Neural cell (in vitro differentiated cells): Measurements from ENCODE around the gene DISP3. TPM values are rescaled to one million over a fixed set of nuclear protein-coding genes. Genes with fewer than 3 reads are reported as not detected.

ENCODE experiments used
- H2AFZ ChIP-seq: fragments of 200-600, 300-800 bp; sonication (generic), shearing (Covaris generic); 2 replicates; pipeline ENCODE4 v1.6.0; 2014; ENCODE audit warnings: low read depth, mild to moderate bottlenecking, antibody characterized with exemption, low read length, moderate library complexity
- H3F3A ChIP-seq: fragments of 200-600 bp; shearing (Covaris generic); 2 replicates; pipeline ENCODE4 v1.6.1; 2016; ENCODE audit warnings: mild to moderate bottlenecking, moderate library complexity, mixed read lengths, antibody characterized with exemption, low read length; ENCODE audit not compliant: insufficient read depth, poor library complexity, severe bottlenecking
- H3K27ac ChIP-seq: fragments of 200-600, 300-800 bp; sonication (generic), shearing (Covaris generic); 2 replicates; pipeline ENCODE4 v1.5.1; 2014; ENCODE audit warnings: mild to moderate bottlenecking, low read length, moderate library complexity
- H3K27me3 ChIP-seq: fragments of 300-800, 200-600 bp; sonication (generic), shearing (Covaris generic); 2 replicates; pipeline ENCODE4 v1.6.0; 2014; ENCODE audit warnings: mild to moderate bottlenecking, low read depth, low read length, moderate library complexity; ENCODE audit not compliant: insufficient read depth
- H3K36me3 ChIP-seq: fragments of 300-800, 200-600 bp; sonication (generic), shearing (Covaris generic); 2 replicates; pipeline ENCODE4 v1.5.1; 2014; ENCODE audit warnings: mild to moderate bottlenecking, antibody characterized with exemption, low read length, moderate library complexity; ENCODE audit not compliant: insufficient read depth
- H3K4me2 ChIP-seq: fragments of 300-800, 200-600 bp; sonication (generic), shearing (Covaris generic); 2 replicates; pipeline ENCODE4 v1.6.0; 2014; ENCODE audit warnings: mild to moderate bottlenecking, low read length
- H3K4me3 ChIP-seq: fragments of 300-800, 200-600 bp; sonication (generic), shearing (Covaris generic); 2 replicates; pipeline ENCODE4 v1.5.1; 2014; ENCODE audit warnings: mild to moderate bottlenecking, low read length, moderate library complexity
- H3K79me2 ChIP-seq: fragments of 200-600 bp; shearing (Covaris generic); replicated peaks from 2 replicates; pipeline ENCODE4 v1.6.0; 2014; ENCODE audit warnings: mild to moderate bottlenecking, low read length, moderate library complexity; ENCODE audit not compliant: insufficient read depth
- H3K9ac ChIP-seq: fragments of 300-800, 200-600 bp; sonication (generic), shearing (Covaris generic); 2 replicates; pipeline ENCODE4 v1.6.1; 2016; ENCODE audit warnings: mild to moderate bottlenecking, low read length, mixed read lengths
- H3K9me2 ChIP-seq: fragments of 200-600 bp; shearing (Covaris generic); 2 replicates; pipeline ENCODE4 v1.6.1; 2016; ENCODE audit warnings: mild to moderate bottlenecking, low read length, mixed read lengths; ENCODE audit not compliant: insufficient read depth
- H3K9me3 ChIP-seq: fragments of 200-600, 300-800 bp; sonication (generic), shearing (Covaris generic); 2 replicates; pipeline ENCODE4 v1.6.1; 2016; ENCODE audit warnings: mild to moderate bottlenecking, mixed run types, low read length, moderate library complexity, mixed read lengths
- H4K20me1 ChIP-seq: fragments of 200-600 bp; shearing (Covaris generic); 2 replicates; pipeline ENCODE4 v1.6.1; 2016; ENCODE audit warnings: mild to moderate bottlenecking, mixed run types; ENCODE audit not compliant: insufficient read depth
- CTCF ChIP-seq: fragments of 450-650 bp; IDR thresholded peaks from 2 replicates; pipeline ENCODE4 v1.5.1; 2014; ENCODE audit warnings: antibody characterized with exemption, mild to moderate bottlenecking, moderate library complexity; ENCODE audit not compliant: poor library complexity, severe bottlenecking
- EP300 ChIP-seq: fragments of 450-650 bp; conservative IDR thresholded peaks from 2 replicates; pipeline ENCODE4 v1.6.1; 2014; ENCODE audit warnings: antibody characterized with exemption, mild to moderate bottlenecking, moderate library complexity; ENCODE audit not compliant: poor library complexity, severe bottlenecking
- MXI1 ChIP-seq: fragments of 450-650 bp; conservative IDR thresholded peaks from 2 replicates; pipeline ENCODE4 v1.6.1; 2014; ENCODE audit warnings: antibody characterized with exemption, mild to moderate bottlenecking; ENCODE audit not compliant: poor library complexity, severe bottlenecking
- POLR2AphosphoS5 ChIP-seq: IDR thresholded peaks from 2 replicates; pipeline ENCODE4 v1.6.1; 2012
- RAD21 ChIP-seq: fragments of 450-650 bp; conservative IDR thresholded peaks from 2 replicates; pipeline ENCODE4 v1.6.1; 2014; ENCODE audit warnings: antibody characterized with exemption, mild to moderate bottlenecking, moderate library complexity
- SMC3 ChIP-seq: fragments of 450-650 bp; conservative IDR thresholded peaks from 2 replicates; pipeline ENCODE4 v1.6.1; 2014; ENCODE audit warnings: antibody characterized with exemption, mild to moderate bottlenecking, moderate library complexity; ENCODE audit not compliant: poor library complexity
- TAF1 ChIP-seq: IDR thresholded peaks from 2 replicates; pipeline ENCODE4 v1.6.1; 2012; ENCODE audit warnings: low read depth
- polyA plus RNA-seq: library from polyadenylated mRNA; depleted of rRNA; stranded (reverse); fragments of >200 nt; gene quantifications from 2 replicates; pipeline ENCODE4 v1.2.3, GENCODE V29; 2014
- TF ChIP-seq, protein P1 (sequence below): IDR thresholded peaks from 2 replicates; pipeline ENCODE4 v1.6.1; 2012; ENCODE audit warnings: borderline replicate concordance

Gene DISP3
- polyA plus RNA-seq, 1 donor from 2014 or later: 14.9 TPM

GRCh38 chr1:11520531-11521233, 41.7 kb downstream of the DISP3 start:
- H3K27ac ChIP-seq: no peak overlapping the region
- no peaks in the 10 kb centered on the region for H3K79me2 ChIP-seq
- no peak overlapping the region for H3K9ac ChIP-seq
- no peaks in the 10 kb centered on the region for H4K20me1 ChIP-seq
- H2AFZ ChIP-seq: no peak overlapping the region
- no peaks in the 10 kb centered on the region for H3F3A ChIP-seq
- peaks cover 6% of the 10 kb centered on the region for H3K36me3 ChIP-seq
- no peak overlapping the region for H3K4me3 ChIP-seq
- TF ChIP-seq RAD21 (no peak), POLR2AphosphoS5 (no peak), TAF1 (no peak), EP300 (no peak), CTCF (no peak), SMC3 (no peak), MXI1 (no peak)
- TF ChIP-seq, protein P1, sequence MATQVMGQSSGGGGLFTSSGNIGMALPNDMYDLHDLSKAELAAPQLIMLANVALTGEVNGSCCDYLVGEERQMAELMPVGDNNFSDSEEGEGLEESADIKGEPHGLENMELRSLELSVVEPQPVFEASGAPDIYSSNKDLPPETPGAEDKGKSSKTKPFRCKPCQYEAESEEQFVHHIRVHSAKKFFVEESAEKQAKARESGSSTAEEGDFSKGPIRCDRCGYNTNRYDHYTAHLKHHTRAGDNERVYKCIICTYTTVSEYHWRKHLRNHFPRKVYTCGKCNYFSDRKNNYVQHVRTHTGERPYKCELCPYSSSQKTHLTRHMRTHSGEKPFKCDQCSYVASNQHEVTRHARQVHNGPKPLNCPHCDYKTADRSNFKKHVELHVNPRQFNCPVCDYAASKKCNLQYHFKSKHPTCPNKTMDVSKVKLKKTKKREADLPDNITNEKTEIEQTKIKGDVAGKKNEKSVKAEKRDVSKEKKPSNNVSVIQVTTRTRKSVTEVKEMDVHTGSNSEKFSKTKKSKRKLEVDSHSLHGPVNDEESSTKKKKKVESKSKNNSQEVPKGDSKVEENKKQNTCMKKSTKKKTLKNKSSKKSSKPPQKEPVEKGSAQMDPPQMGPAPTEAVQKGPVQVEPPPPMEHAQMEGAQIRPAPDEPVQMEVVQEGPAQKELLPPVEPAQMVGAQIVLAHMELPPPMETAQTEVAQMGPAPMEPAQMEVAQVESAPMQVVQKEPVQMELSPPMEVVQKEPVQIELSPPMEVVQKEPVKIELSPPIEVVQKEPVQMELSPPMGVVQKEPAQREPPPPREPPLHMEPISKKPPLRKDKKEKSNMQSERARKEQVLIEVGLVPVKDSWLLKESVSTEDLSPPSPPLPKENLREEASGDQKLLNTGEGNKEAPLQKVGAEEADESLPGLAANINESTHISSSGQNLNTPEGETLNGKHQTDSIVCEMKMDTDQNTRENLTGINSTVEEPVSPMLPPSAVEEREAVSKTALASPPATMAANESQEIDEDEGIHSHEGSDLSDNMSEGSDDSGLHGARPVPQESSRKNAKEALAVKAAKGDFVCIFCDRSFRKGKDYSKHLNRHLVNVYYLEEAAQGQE: no peak
- no peak overlapping the region for H3K4me2 ChIP-seq
- no peaks in the 10 kb centered on the region for H3K9me3 ChIP-seq
- H3K27me3 ChIP-seq: no peaks in the 10 kb centered on the region
- H3K9me2 ChIP-seq: no peaks in the 10 kb centered on the region

- Histone ChIP-seq H3K9me3 (no peaks in the 10 kb centered on the region), H3K9ac (no peak overlapping the region), H3F3A (no peaks in the 10 kb centered on the region), H3K27me3 (no peaks in the 10 kb centered on the region), H2AFZ (no peak overlapping the region), H3K27ac (no peak overlapping the region), H4K20me1 (no peaks in the 10 kb centered on the region), H3K36me3 (no peaks in the 10 kb centered on the region), H3K4me3 (no peak overlapping the region), H3K79me2 (no peaks in the 10 kb centered on the region), H3K9me2 (no peaks in the 10 kb centered on the region), H3K4me2 (no peak overlapping the region)
- TF ChIP-seq SMC3 (no peak), POLR2AphosphoS5 (no peak), RAD21 (no peak), EP300 (no peak), MXI1 (no peak), TAF1 (no peak)
- TF ChIP-seq, protein P1: no peak
Measured at GRCh38 chr1:11521582-11522399, 42.8 kb downstream of the DISP3 start.
